Measurements from ENCODE around the gene FGFR3.

DNA sequence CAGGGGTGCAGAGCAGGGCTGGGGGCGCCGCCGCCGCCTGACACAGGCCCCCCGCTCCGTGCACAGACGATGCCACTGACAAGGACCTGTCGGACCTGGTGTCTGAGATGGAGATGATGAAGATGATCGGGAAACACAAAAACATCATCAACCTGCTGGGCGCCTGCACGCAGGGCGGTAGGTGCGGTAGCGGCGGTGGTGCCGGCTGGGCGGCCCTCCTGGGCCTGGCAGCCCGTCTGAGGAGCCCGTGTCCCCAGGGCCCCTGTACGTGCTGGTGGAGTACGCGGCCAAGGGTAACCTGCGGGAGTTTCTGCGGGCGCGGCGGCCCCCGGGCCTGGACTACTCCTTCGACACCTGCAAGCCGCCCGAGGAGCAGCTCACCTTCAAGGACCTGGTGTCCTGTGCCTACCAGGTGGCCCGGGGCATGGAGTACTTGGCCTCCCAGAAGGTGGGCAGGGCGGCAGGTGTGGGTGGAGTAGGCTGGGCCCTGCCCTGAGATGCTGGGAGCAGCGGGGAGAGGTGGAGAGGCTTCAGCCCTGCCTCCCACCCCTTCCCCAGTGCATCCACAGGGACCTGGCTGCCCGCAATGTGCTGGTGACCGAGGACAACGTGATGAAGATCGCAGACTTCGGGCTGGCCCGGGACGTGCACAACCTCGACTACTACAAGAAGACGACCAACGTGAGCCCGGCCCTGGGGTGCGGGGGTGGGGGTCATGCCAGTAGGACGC is 12.6 kb downstream of the FGFR3 start:
- TF ChIP-seq CTCF (IDR thresholded peaks at IDR 0.05) (no peak), POLR2A (IDR thresholded peaks at IDR 0.05) (no peak)
